DMS 273 (cell line): ENCODE measurements around the gene BCL2.
"Not testable (repeated sequence)": the region's sequence is repeated elsewhere in the genome, so short reads cannot be mapped to it uniquely, and the experiment has no call there.

Experiments used
- DNase-seq: peaks from one replicate; lab custom pipeline; 2025; ENCODE audit not compliant: unreplicated experiment; lab: John Stamatoyannopoulos, UW

BCL2 gene

GRCh38 chr18:63319383-63320122 lies at the start of gene BCL2:
Gene BCL2, minus strand, starts transcription at chr18:63319769.
- DNase-seq = peak; percentile 83

DNA sequence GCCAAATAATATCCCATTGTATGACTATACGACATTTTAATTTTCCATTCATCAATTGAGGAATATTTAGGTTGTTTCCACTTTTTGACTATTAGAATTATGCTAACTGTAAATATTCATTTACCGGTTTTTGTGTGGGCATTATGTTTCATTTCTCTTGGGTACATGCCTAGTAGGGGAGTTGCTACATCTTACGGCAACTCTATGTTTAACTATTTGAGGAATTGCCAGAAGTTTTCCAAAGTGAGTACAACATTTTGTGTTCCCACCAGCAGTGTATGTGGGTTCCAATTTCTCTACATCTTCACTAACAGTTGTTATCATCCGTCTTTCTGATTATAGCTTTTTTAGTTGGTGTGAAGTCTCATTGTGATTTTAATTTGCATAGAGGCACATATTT lies 49.0 kb upstream of the BCL2 start:
- no peak for DNase-seq

GRCh38 chr18:63367053-63367953 lies 47.7 kb upstream of the BCL2 start, which contains the start of gene KDSR:
Gene KDSR, minus strand, starts transcription at chr18:63367206. Its CDS starts 88 bp downstream, at chr18:63367118.
- peak; percentile 99 for DNase-seq

- peak; percentile 62 for DNase-seq
Observed at GRCh38 chr18:63366213-63367052, 46.9 kb upstream of the BCL2 start.

DNA sequence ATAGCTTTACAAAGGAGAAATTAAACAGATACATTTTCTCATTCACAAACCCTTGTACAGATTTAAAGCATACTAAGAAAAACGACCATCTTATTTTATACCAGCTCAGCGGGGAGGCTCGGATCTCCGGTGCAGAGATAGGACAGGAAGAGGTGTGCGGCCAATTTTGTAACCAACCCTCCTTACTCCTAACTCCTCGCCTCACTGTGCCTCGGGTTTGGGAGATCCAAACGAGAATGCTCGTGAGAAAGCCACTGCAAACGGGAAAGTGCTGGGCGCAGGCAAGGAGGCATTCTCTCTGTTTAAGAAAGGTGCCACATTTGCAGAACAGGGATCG lies 46.3 kb upstream of the BCL2 start:
- DNase-seq = peak; percentile 59

- no peak for DNase-seq
Observed at GRCh38 chr18:63363951-63364350, 44.4 kb upstream of the BCL2 start.

DNA sequence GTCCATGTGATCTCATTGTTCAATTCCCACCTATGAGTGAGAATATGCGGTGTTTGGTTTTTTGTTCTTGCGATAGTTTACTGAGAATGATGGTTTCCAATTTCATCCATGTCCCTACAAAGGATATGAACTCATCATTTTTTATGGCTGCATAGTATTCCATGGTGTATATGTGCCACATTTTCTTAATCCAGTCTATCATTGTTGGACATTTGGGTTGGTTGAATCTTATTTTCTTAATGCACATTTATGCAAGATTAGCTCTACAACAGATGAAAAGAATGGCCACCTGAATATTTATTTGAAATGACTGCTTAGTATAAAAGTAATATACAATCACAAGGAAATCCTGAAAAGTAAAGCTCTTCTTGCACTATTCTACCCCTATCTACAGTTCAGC lies 43.9 kb upstream of the BCL2 start:
- not testable (repeated sequence) for DNase-seq

DNA sequence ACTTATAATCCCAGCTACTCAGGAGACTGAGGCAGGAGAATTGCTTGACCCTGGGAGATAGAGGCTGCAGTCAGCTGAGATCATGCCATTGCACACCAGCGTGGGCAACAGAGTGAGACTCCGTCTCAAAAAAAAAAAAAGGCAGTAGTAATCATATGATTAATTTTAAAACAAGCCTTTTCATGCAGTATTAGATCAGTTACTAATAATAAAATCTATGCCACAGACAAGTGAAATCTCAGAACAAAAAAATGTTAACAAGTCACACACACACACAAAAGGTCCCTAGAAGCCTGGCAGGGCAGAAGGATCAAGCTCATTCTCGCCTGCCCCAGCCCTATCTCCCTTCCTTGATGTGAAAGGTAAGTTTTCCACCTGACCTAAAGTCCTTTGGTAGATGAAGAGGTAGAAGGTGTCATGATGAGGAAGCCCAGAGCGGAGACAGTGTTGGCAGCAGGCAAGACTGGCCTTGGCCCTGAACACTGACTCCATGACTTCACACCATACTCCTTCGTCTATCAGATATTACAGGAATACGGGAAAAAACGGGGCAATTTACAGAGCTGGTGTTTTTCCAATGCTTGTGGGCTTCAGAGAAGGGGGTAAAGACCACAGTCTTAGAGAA lies 36.8 kb upstream of the BCL2 start:
- DNase-seq = no peak

GRCh38 chr18:63350230-63350629 lies 30.7 kb upstream of the BCL2 start:
- DNase-seq = no peak

DNA sequence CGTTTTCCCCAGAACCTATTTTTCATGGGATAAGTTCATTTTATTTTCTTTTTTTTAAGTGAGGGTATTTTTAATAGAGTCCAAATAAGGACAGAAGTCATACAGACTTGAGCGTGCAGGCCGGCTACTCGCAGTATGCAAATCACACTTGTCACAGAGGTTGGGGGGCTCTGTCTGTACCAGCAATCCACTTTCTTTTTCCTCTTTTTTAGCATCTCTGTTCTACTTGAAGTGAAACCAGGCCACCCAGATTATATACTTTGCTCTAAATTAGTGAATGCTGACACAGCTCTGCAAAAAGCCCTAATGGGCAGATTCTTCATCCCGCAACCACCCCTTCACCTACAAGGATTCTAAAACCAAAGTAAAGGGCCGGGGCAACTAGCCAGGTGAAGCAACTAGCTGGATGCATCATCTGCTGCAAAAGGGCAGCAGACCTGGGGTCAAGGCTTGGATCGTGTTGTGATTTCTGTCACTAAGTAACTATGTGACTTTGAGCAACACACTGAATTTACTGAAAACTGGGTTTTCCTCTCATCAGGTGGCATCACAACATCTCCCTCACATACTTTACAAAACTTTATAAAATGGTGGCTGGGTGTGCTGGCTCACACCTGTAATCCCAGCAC lies 29.1 kb upstream of the BCL2 start:
- DNase-seq = no peak

DNA sequence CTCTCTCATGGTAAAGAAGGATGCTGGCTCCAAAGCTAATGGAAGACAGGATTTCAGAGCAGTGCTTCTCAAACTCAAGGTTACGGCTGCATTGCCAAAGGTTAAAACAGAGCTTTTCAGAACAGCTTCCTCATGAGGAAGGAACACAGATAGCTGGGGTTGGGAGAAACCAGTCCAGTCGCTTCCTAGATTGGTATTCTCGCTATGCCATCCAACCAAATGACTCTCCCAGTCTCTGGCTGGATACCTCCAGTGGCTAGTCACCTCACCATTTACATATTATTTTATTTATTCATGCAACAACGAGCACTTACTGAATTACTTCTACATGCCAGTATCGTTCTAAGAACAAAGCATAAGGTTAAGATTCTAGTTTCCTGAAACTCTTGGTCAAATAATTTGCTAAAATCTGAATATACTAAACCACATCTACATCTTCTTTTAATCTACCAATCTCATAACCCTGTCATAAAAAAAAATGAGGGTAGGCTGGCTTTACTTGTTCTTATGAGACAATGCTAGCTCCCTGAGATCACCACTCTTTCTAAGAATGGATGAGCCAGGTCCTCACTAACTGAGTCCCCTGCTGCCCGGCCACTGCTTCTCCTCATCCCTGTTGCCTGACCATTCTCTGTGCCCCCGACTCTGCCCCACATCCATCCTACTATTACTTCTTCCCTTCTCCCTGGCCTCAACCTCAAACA lies 27.1 kb upstream of the BCL2 start:
- DNase-seq = no peak

GRCh38 chr18:63346031-63346430 lies 26.5 kb upstream of the BCL2 start:
- no peak for DNase-seq

GRCh38 chr18:63344918-63345317 lies 25.3 kb upstream of the BCL2 start:
- DNase-seq = no peak

DNA sequence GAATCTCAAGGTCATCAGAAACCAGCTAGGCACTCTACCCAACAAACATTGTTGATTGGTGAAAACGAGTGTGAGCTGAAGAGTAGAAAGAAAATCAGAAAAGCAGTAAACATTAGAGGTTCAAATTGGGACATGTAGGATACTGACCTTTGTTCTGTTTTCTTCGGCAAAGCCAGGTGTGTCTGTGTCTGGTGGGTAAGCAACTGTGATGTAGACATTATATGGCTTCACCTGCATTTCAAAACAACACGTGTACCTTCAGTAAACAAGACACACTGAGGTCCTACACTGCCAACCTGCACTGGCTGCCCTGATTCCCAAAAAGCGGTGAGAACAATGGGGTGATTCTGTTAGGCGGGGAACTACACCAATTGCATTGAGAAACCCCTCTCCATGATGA lies 24.7 kb upstream of the BCL2 start:
- no peak for DNase-seq

GRCh38 chr18:63342206-63342605 lies 22.6 kb upstream of the BCL2 start:
- DNase-seq = peak; percentile 8

- DNase-seq = peak; percentile 74
Observed at GRCh38 chr18:63339920-63340484, 20.4 kb upstream of the BCL2 start.

DNA sequence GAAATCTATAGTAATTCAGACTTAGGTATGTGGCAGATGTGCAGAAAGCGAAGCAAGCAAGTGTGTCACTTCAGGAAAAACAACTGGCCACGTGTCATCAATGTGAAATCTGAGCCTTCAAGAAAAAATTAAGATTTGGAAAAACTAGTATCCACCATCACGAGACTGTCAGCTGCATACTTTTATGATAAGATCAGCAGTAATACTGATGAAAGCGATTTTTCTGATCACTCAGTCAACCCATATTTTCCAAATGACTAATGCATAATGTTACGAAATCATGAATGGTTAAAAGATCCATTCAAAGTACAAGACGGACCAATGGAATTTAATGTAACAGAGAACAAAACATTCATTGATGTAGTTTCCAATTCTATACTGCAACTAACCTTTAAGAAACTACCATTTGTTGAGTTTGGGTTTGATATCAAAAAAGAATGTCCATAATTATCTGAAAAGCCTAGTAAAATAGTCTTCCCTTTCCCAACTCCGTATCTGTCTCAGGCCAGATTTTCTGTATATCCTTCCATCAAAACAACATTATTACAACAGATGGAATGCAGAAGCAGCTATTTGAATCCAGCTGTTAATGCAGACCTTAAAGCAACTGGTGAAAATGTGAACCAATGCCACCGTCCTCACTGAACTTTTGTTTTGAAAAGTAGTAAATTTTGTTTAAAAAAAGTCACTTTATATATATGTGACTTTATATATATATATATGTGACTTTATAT lies 17.0 kb upstream of the BCL2 start:
- DNase-seq = no peak

GRCh38 chr18:63331105-63331504 lies 11.5 kb upstream of the BCL2 start:
- DNase-seq = no peak
